KOPT-K1 (cell line): ENCODE data around the gene EFCC1.

Experiments used
- H3K27ac ChIP-seq: fragments of 200-600 bp; sonication (generic); 2 replicates; pipeline ENCODE4 v1.5.1; 2016; ENCODE audit warnings: antibody characterized with exemption, mild to moderate bottlenecking, low read depth, low read length; ENCODE audit not compliant: poor library complexity, severe bottlenecking
- H3K36me3 ChIP-seq: fragments of 200-600 bp; sonication (generic); 2 replicates; pipeline ENCODE4 v1.5.1; 2017; ENCODE audit warnings: antibody characterized with exemption, mild to moderate bottlenecking, low read length, moderate library complexity; ENCODE audit not compliant: insufficient read depth
- H3K9me3 ChIP-seq: fragments of 200-600 bp; sonication (generic); 2 replicates; pipeline ENCODE4 v1.5.1; 2017; ENCODE audit warnings: antibody characterized with exemption, low read length, mild to moderate bottlenecking; ENCODE audit not compliant: insufficient read depth, poor library complexity, severe bottlenecking

EFCC1 gene

DNA sequence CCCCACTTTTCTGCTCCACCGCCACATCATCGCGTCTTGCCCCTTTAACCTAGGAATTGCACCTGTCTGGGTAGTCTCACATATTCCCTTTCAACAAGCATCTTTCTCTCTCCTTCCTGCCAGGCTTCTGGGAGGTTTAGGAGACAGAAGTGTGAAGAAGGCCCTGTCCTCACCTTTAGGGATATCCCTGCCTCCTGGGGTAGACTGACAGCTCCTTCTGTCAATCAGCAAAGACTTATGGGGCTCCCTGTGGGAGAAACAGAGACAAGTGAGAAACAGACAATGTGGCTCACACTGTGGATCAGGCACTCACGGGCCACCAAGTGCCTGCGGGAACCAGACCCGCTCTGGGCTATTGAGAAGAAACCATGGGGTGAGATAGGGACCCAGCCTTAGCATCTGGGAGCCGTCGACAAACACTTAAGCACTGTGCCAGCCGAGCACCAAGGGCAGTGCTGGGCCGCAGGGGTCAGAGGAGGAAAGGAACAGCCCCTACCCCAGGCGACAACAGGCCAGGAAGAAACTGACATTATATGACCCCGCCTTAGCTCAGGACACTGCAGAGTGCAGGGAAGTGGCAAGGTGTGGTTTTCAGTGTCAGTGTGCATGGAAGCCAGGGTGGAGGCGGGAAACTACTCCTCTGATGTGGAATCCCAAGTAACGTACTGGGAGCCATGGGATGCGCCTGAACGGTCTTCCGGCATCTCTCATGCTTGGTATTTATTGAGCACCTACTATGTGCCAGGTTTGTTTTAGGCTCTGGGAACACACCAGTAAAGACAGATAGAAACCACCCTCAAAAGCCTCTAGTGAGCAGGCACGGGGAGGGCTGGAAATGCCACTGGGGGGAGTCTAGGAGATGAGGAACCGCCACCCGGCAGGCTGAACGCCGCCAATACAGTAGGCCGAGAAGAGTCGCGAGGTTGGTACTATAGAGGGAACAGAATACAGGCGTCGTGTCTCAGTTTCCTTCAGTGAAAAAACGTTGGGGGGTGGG is 1.8 kb downstream of the EFCC1 start:
- no peaks in the 10 kb centered on the region for H3K9me3 ChIP-seq
- H3K27ac ChIP-seq = no peak overlapping the region

GRCh38 chr3:129003578-129004112 is 2.5 kb downstream of the EFCC1 start:
- Histone ChIP-seq H3K36me3 (no peaks in the 10 kb centered on the region), H3K27ac (no peak overlapping the region), H3K9me3 (no peaks in the 10 kb centered on the region)

More for the DNA sequence above, 1.8 kb downstream of the EFCC1 start:
- H3K36me3 ChIP-seq = no peaks in the 10 kb centered on the region

- no peak overlapping the region for H3K27ac ChIP-seq
- no peaks in the 10 kb centered on the region for H3K9me3 ChIP-seq
- H3K36me3 ChIP-seq = no peaks in the 10 kb centered on the region
Measured at GRCh38 chr3:129004639-129005295, 3.7 kb downstream of the EFCC1 start.

GRCh38 chr3:129005526-129006303 is 4.6 kb downstream of the EFCC1 start:
- Histone ChIP-seq H3K9me3 (no peaks in the 10 kb centered on the region), H3K27ac (peak overlapping the region; percentile 13), H3K36me3 (no peaks in the 10 kb centered on the region)

GRCh38 chr3:129006864-129007263 is 5.8 kb downstream of the EFCC1 start:
- no peaks in the 10 kb centered on the region for H3K9me3 ChIP-seq
- H3K27ac ChIP-seq = no peak overlapping the region
- no peaks in the 10 kb centered on the region for H3K36me3 ChIP-seq

DNA sequence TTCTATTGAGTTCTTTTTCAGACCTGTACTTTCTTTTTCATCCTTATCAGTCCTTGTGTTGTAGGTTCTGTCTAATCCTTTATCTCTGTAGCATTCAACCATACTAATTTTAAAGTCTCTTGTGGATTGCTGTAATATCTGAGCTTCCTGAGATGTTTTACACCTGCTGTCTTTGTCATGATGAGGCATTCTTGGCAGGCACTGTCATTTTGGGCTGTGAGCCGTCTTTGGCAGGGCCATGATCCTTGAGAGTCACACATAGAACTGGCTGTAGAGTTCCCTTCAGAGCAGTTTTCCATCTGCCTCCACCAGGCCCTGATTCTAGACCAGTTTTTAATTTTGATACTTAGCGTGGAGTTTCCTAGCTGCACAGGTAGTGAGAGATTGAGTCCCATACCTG is 6.7 kb downstream of the EFCC1 start:
- H3K36me3 ChIP-seq = no peaks in the 10 kb centered on the region
- no peaks in the 10 kb centered on the region for H3K9me3 ChIP-seq

GRCh38 chr3:129009266-129009665 is 8.2 kb downstream of the EFCC1 start:
- H3K36me3 ChIP-seq = no peaks in the 10 kb centered on the region
- H3K27ac ChIP-seq = no peak overlapping the region
- H3K9me3 ChIP-seq = no peaks in the 10 kb centered on the region

More for the DNA sequence above, 6.7 kb downstream of the EFCC1 start:
- H3K27ac ChIP-seq = no peak overlapping the region

DNA sequence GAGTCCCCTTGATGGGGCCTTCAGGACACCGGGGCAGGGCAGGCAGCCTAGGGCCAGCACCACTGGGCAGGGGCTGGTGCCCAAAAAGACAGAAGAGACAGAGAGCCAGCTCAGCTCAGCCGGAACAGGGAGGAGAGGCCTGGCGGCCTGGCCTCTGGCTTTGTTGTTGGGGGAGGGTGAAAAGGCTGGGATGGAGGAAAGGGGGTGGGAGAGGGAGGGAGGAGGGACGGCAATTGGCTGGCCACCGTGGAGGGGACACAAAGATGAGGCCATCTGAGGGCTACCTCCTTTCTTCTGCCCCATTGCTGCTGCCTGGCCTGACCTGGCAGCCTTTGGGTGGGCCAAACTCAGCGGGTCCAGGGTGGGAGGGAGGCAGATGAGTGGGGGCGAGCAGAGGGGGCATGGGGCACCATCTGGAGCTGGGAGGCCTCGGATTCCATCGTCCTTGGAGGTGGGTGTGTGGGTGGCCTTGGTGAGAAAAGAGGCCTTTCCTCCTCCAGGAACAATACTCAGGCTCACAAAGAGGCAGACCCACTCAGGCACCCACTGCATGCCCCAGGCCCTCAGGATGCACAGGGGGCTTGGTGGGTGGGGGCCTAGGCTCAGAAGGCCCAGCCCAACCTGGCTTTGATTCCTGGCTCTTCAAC is 9.3 kb downstream of the EFCC1 start:
- H3K27ac ChIP-seq = no peak overlapping the region
- no peaks in the 10 kb centered on the region for H3K36me3 ChIP-seq
- H3K9me3 ChIP-seq = no peaks in the 10 kb centered on the region

DNA sequence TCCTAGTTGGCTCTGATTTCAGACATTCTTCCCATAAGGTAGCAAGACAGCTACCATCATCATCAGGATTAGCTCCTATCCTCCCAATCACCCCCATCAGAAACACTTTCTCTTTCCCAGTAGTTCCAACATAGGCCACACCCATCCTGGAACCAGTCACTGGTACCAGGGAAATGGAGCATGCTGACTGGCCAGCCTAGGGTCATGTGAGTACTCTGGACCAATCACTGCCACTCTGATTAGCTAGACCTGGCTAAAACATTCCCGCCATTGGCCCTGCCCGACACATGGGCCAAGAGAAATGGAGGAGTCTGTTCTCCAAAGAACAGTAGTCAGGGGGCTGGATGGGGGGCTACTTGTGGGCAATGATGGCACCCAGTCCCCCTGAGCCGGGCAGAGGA is 12.4 kb downstream of the EFCC1 start:
- Histone ChIP-seq H3K9me3 (no peaks in the 10 kb centered on the region), H3K27ac (no peak overlapping the region), H3K36me3 (no peaks in the 10 kb centered on the region)

- Histone ChIP-seq H3K9me3 (no peaks in the 10 kb centered on the region), H3K27ac (no peak overlapping the region), H3K36me3 (no peaks in the 10 kb centered on the region)
Measured at GRCh38 chr3:129014148-129014547, 13.0 kb downstream of the EFCC1 start.

DNA sequence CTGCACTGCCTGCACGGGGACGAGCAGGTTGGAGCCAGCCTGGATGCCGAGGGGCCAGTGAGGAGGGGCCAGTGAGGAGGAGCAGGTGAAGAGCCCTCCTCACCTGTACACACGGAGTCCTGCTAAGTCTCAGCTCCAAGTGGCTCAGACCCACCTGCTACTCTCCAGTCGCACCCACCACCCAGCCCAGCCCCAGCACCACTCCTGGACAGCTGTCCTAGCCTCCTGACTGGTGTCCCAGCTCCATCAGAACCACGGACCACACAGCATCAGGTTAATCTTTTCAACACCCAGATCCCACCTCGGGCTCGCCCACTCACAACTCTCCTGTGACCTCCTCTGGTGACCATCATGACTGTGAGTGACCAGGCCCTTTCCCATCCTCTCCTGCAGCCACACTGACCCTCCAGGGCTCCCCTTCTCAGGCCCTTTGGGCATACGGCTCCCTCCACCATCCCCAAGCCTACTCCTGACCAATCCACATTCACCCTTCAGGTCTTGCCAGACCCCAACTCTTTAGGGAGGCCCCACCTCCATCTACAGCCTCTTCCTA is 13.8 kb downstream of the EFCC1 start:
- Histone ChIP-seq H3K9me3 (no peaks in the 10 kb centered on the region), H3K27ac (peak overlapping the region; percentile 80), H3K36me3 (no peaks in the 10 kb centered on the region)

DNA sequence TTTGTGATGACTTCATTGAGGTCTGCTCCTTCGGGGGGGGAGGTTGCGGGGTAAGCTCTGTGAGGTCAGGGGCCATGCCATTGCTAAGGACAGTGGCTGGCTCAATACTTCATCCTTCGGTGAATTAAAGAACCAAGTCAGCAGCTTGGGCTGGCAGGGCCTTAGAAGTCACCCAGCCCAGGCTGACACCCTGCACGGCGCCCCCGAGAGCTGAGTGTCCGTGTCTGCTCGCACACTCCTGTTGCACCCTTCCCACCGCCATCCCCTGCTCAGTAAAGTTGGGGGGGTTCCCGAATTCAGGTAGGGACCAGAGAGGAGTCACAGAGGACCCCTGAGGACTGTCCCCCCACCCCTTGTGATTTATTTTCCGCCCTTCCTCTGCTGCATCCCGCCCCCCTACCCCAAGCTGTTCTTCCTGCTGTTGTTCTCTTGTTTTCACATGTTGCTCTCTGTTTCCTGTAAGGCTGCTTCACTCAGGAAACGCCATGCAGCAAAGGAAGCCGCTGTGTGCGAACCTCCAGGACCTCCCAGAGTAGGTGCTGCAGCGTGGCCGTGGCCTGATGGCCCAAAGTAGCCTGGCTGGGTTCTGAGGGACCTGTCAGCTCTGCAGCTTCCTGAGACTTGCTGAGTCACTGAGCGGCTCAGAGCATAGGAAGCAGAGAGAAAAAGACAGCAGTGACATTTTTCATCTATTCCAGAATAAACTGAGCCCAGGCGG is 14.4 kb downstream of the EFCC1 start:
- H3K27ac ChIP-seq = peak overlapping the region; percentile 80
- H3K9me3 ChIP-seq = no peaks in the 10 kb centered on the region
- H3K36me3 ChIP-seq = no peaks in the 10 kb centered on the region

GRCh38 chr3:129016356-129016719 is 15.2 kb downstream of the EFCC1 start:
- Histone ChIP-seq H3K9me3 (no peaks in the 10 kb centered on the region), H3K36me3 (no peaks in the 10 kb centered on the region), H3K27ac (peak overlapping the region; percentile 80)
